GM10248 (cell line): ENCODE results near the gene CYP4F8.
"Not testable (repeated sequence)": the region's sequence is repeated elsewhere in the genome, so short reads cannot be mapped to it uniquely, and the experiment has no call there.

ENCODE experiments used
- CTCF ChIA-PET: fragments of 300-600 bp; sonication (Branson Sonifier 250); formaldehyde crosslinking; extraction: SDS; loops from one replicate; lab custom pipeline; 2021; ENCODE audit warnings: antibody characterized with exemption; lab: Yijun Ruan, JAX
- POLR2A ChIA-PET: fragments of 350-650 bp; sonication (Branson Sonifier 250); formaldehyde crosslinking; extraction: SDS; loops from one replicate; lab custom pipeline; 2020; ENCODE audit warnings: antibody characterized with exemption; lab: Yijun Ruan, JAX
- DNase-seq: peaks from one replicate; pipeline ENCODE4 v3.0.0; 2012; ENCODE audit errors: extremely low spot score
- CTCF ChIP-seq: IDR thresholded peaks from 2 replicates; pipeline ENCODE4 v1.5.1; 2012; ENCODE audit warnings: mild to moderate bottlenecking, low read depth; ENCODE audit errors: extremely low read depth, missing control alignments, control extremely low read depth

Gene CYP4F8

GRCh38 chr19:15671891-15672579 is 57.0 kb downstream of the CYP4F8 start:
- no peak for TF ChIP-seq CTCF
- no peak for DNase-seq
- CTCF ChIA-PET: no interaction called here
- POLR2A ChIA-PET: no interaction called here

- TF ChIP-seq CTCF: no peak
- ChIA-PET POLR2A (no interaction called here), CTCF (no interaction called here)
- no peak for DNase-seq
Measured at GRCh38 chr19:15672580-15673175, 57.7 kb downstream of the CYP4F8 start, which contains the start of gene CYP4F12. CYP4F12 (plus strand) TSS chr19:15673087; CDS start chr19:15673530, 443 bp downstream.

GRCh38 chr19:15673176-15673654 is 58.2 kb downstream of the CYP4F8 start:
- CTCF ChIA-PET: no interaction called here
- no peak for TF ChIP-seq CTCF
- no peak for DNase-seq
- POLR2A ChIA-PET: no interaction called here

GRCh38 chr19:15675560-15675959 is 60.5 kb downstream of the CYP4F8 start:
- TF ChIP-seq CTCF: no peak
- ChIA-PET POLR2A (no interaction called here), CTCF (no interaction called here)
- no peak for DNase-seq

GRCh38 chr19:15679089-15679488 is 64.1 kb downstream of the CYP4F8 start:
- no peak for TF ChIP-seq CTCF
- no peak for DNase-seq
- POLR2A ChIA-PET: no interaction called here
- CTCF ChIA-PET: no interaction called here

- DNase-seq, POLR2A ChIA-PET, CTCF ChIA-PET: not testable (repeated sequence)
Measured at GRCh38 chr19:15679865-15680264, 64.8 kb downstream of the CYP4F8 start.
